Hepatocyte (in vitro differentiated cells): Measurements from ENCODE around the gene PTPRN2. TPM values are rescaled to one million over a fixed set of nuclear protein-coding genes. Genes with fewer than 3 reads are reported as not detected.

Source experiments
- DNase-seq: peaks from one replicate; pipeline ENCODE4 v3.0.0-alpha.2; 2016; ENCODE audit warnings: low spot score
- H2AFZ ChIP-seq: fragments of 200-600 bp; sonication (generic); 2 replicates; pipeline ENCODE4 v1.6.0; 2016; ENCODE audit warnings: antibody characterized with exemption, mild to moderate bottlenecking
- H3K27ac ChIP-seq: fragments of 200-600 bp; sonication (generic); 2 replicates; pipeline ENCODE4 v1.5.1; 2016; ENCODE audit warnings: mild to moderate bottlenecking
- H3K27me3 ChIP-seq: fragments of 200-600 bp; sonication (generic); 2 replicates; pipeline ENCODE4 v1.6.1; 2016
- H3K36me3 ChIP-seq: fragments of 200-600 bp; sonication (generic); replicated peaks from 2 replicates; pipeline ENCODE4 v1.5.1; 2016; ENCODE audit warnings: low read depth; ENCODE audit not compliant: insufficient read depth
- H3K4me1 ChIP-seq: fragments of 200-600 bp; sonication (generic); 2 replicates; pipeline ENCODE4 v1.5.1; 2016; ENCODE audit warnings: mild to moderate bottlenecking, moderate library complexity; ENCODE audit not compliant: insufficient read depth
- H3K4me2 ChIP-seq: fragments of 200-600 bp; sonication (generic); 2 replicates; pipeline ENCODE4 v1.6.0; 2016
- H3K4me3 ChIP-seq: fragments of 200-600 bp; sonication (generic); 2 replicates; pipeline ENCODE4 v1.5.1; 2016; ENCODE audit warnings: mild to moderate bottlenecking
- H3K79me2 ChIP-seq: fragments of 200-600 bp; sonication (generic); 2 replicates; pipeline ENCODE4 v1.6.0; 2017; ENCODE audit warnings: mild to moderate bottlenecking
- H3K9me2 ChIP-seq: fragments of 200-600 bp; sonication (generic); replicated peaks from 2 replicates; pipeline ENCODE4 v1.6.0; 2017; ENCODE audit warnings: mild to moderate bottlenecking; ENCODE audit not compliant: insufficient read depth
- H3K9me3 ChIP-seq: fragments of 200-600 bp; sonication (generic); 2 replicates; pipeline ENCODE4 v1.5.1; 2016; ENCODE audit warnings: low read depth, mild to moderate bottlenecking
- H4K20me1 ChIP-seq: fragments of 200-600 bp; sonication (generic); 2 replicates; pipeline ENCODE4 v1.6.0; 2016; ENCODE audit warnings: mild to moderate bottlenecking; ENCODE audit not compliant: insufficient read depth, poor library complexity, severe bottlenecking
- EZH2 ChIP-seq: fragments of 200-600 bp; sonication (generic); IDR thresholded peaks from 2 replicates; pipeline ENCODE4 v1.6.1; 2016; ENCODE audit warnings: antibody characterized with exemption, mild to moderate bottlenecking, borderline replicate concordance
- EZH2phosphoT487 ChIP-seq: fragments of 200-600 bp; sonication (generic); IDR thresholded peaks from one replicate; pipeline ENCODE4 v1.6.1; 2018; ENCODE audit warnings: antibody characterized with exemption, mild to moderate bottlenecking, low read depth, moderate library complexity; ENCODE audit not compliant: unreplicated experiment, severe bottlenecking
- WGBS: methylation state at CpG from one replicate; pipeline ENCODE4 v1.1.6; 2016; ENCODE audit warnings: low lambda C conversion rate; ENCODE audit errors: missing lambda C conversion rate; 5-methylcytosine and 5-hydroxymethylcytosine counted together
- polyA plus RNA-seq: library from polyadenylated mRNA; unstranded; fragments of >200 nt; fragmentation: Nextera tagmentation; extraction: Ambion mirVana; gene quantifications from 2 replicates; pipeline ENCODE4 v1.2.1, GENCODE V29; 2016
- total RNA-seq: library from RNA; depleted of rRNA; stranded (reverse); fragments of >200 nt; gene quantifications from 2 replicates; pipeline ENCODE4 v1.2.3, GENCODE V29; 2014
- TF ChIP-seq, protein P1 (sequence below): fragments of 200-600 bp; sonication (generic); IDR thresholded peaks from 2 replicates; pipeline ENCODE4 v1.5.1; 2016; ENCODE audit warnings: antibody characterized with exemption, mild to moderate bottlenecking; ENCODE audit not compliant: poor library complexity

PTPRN2 gene
- total and polyA plus RNA-seq, 2 experiments from 2014 or later = 2.1 to 3.3 TPM

- no peak for DNase-seq
- no peaks in the 10 kb centered on the region for H3K27me3 ChIP-seq
- no peak overlapping the region for H3K4me2 ChIP-seq
- TF ChIP-seq, protein P1, sequence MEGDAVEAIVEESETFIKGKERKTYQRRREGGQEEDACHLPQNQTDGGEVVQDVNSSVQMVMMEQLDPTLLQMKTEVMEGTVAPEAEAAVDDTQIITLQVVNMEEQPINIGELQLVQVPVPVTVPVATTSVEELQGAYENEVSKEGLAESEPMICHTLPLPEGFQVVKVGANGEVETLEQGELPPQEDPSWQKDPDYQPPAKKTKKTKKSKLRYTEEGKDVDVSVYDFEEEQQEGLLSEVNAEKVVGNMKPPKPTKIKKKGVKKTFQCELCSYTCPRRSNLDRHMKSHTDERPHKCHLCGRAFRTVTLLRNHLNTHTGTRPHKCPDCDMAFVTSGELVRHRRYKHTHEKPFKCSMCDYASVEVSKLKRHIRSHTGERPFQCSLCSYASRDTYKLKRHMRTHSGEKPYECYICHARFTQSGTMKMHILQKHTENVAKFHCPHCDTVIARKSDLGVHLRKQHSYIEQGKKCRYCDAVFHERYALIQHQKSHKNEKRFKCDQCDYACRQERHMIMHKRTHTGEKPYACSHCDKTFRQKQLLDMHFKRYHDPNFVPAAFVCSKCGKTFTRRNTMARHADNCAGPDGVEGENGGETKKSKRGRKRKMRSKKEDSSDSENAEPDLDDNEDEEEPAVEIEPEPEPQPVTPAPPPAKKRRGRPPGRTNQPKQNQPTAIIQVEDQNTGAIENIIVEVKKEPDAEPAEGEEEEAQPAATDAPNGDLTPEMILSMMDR = no peak
- TF ChIP-seq EZH2phosphoT487 (no peak), EZH2 (no peak)
- H3K9me3 ChIP-seq = no peaks in the 10 kb centered on the region
- H2AFZ ChIP-seq = no peak overlapping the region
- H3K9me2 ChIP-seq = no peaks in the 10 kb centered on the region
- 91% methylated on average over 28 of the region's 29 CpGs for WGBS
- no peaks in the 10 kb centered on the region for H3K4me1 ChIP-seq
- H3K79me2 ChIP-seq = no peaks in the 10 kb centered on the region
- no peak overlapping the region for H3K4me3 ChIP-seq
- no peak overlapping the region for H3K27ac ChIP-seq
- no peaks in the 10 kb centered on the region for H4K20me1 ChIP-seq
- no peaks in the 10 kb centered on the region for H3K36me3 ChIP-seq
These were observed 929.6 kb downstream of the PTPRN2 start for GRCh38 chr7:157657741-157658740.

DNA sequence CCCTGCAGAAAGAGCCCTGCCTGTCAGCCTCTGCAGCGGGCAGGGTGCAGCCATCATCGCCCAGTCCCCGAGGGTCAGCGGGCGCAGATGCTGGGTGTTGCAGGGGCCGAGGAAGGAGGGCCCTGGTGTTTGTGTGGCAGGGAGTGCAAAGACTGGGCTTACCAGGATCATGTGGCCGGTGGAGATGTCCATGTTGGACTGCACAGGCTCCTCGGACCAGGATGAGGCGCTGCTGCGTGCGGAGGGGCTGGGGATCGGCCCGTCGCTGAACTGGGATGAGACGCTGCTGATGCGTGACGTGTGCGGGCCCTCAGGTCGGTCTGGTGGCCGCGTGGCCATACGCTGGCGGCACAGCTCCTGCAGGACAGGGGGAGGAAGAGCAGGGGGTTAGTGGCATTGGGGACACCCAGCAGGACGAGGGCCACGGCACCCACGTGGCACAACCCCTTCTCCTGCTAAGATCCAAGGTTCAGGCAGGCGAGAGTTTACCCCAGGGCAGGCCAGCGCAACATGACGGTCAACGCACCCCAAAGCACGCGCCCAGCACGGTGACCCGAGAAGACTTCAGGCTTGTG, 931.3 kb downstream of the PTPRN2 start:
- Histone ChIP-seq H4K20me1 (no peaks in the 10 kb centered on the region), H3K9me2 (no peaks in the 10 kb centered on the region), H3K79me2 (no peaks in the 10 kb centered on the region), H3K4me1 (no peaks in the 10 kb centered on the region), H3K36me3 (no peaks in the 10 kb centered on the region), H2AFZ (no peak overlapping the region), H3K27ac (no peak overlapping the region), H3K27me3 (no peaks in the 10 kb centered on the region), H3K4me2 (no peak overlapping the region), H3K4me3 (no peak overlapping the region), H3K9me3 (no peaks in the 10 kb centered on the region)
- 95% methylated on average over 25 of the region's 34 CpGs for WGBS
- TF ChIP-seq EZH2 = no peak
- TF ChIP-seq, protein P1 = no peak
- no peak for TF ChIP-seq EZH2phosphoT487
- DNase-seq = no peak

GRCh38 chr7:157654350-157654749, 933.3 kb downstream of the PTPRN2 start:
- Histone ChIP-seq H4K20me1 (no peaks in the 10 kb centered on the region), H2AFZ (no peak overlapping the region), H3K79me2 (no peaks in the 10 kb centered on the region), H3K4me3 (no peak overlapping the region), H3K4me1 (no peaks in the 10 kb centered on the region), H3K4me2 (no peak overlapping the region), H3K36me3 (no peaks in the 10 kb centered on the region), H3K9me3 (no peaks in the 10 kb centered on the region), H3K27me3 (no peaks in the 10 kb centered on the region), H3K27ac (no peak overlapping the region), H3K9me2 (no peaks in the 10 kb centered on the region)
- no peak for DNase-seq
- TF ChIP-seq EZH2phosphoT487 (no peak), EZH2 (no peak)
- TF ChIP-seq, protein P1 = no peak
- WGBS = 88% methylated on average over 14 of the region's 14 CpGs
